Measurements from ENCODE around the gene PSD4.

DNA sequence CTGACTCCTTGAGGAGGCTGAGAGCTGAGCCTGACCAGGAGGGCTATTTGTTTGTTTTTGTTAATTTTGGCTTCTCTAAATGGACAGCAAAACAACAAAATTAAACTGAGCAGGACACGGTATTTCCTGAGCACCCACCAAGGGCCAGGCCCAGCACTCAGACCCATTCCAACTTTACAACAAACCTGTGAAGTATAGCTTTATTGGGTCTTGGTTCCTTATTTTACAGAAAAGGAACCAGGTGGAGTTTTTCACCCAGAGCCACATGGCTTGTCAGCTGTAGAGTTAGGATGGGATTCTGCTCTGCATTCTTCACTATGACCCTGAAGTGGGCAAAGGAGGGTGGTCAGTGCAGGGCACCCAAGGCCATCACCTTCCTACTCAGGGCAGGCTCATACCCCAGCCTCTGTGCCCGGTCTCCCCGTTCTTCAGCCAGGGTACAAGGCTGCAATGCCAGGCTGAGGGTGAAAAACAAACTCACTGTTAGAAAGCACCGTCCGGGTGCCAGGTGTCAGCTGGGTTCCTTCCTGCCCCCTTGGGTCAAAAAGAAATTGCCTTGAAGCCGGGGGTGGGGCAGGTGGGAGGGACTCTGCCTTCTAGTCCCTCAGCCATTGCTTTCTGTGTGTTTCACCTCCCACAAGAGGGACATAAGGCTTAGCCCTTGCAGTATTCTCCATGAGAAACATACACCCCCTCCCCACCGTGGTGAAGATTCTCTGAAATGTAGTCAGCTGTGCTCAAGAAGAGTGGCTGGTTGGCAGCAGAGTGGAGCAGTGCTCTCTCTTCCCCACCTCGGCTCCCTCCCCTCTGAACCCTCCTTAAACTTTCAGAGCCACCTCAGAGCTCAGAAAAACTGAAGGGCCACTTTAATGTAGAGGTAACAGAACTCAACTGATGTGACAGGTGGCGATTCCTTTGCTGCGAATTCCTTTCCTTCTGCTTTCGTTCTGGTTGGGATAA is 2.2 kb downstream of the PSD4 start:
- TF ChIP-seq POLR2A (IDR thresholded peaks at IDR 0.05; ENCODE audit: low read length): no peak
- TF ChIP-seq GATA1 (IDR thresholded peaks at IDR 0.05; ENCODE audit: low read depth, low read length): no peak
